ENCODE data around the gene HS3ST5.
"Not testable (repeated sequence)": the region's sequence is repeated elsewhere in the genome, so short reads cannot be mapped to it uniquely, and the experiment has no call there.

Gene HS3ST5

GRCh38 chr6:114055763-114056162, 287.1 kb downstream of the HS3ST5 start:
- Histone ChIP-seq H3K4me3 (ENCODE audit: low read depth in 1 of 2, low read length in 1 of 2) (no peak overlapping the region), H3K9me3 (no peaks in the 10 kb centered on the region), H3K27me3 (no peaks in the 10 kb centered on the region), H3K27ac (no peak overlapping the region), H3K36me3 (no peaks in the 10 kb centered on the region), H3K4me1 (ENCODE audit: control insufficient read depth in 1 of 2, insufficient read depth in 1 of 2, low read depth in 1 of 2, low read length in 1 of 2) (no peaks in the 10 kb centered on the region)
- no peak for TF ChIP-seq CTCF (IDR thresholded peaks at IDR 0.05)

- no peak overlapping the region for H3K27ac ChIP-seq
- no peaks in the 10 kb centered on the region for H3K4me1 ChIP-seq (ENCODE audit: control insufficient read depth in 1 of 2, insufficient read depth in 1 of 2, low read depth in 1 of 2, low read length in 1 of 2)
- no peaks in the 10 kb centered on the region for H3K9me3 ChIP-seq
- no peak overlapping the region for H3K4me3 ChIP-seq (ENCODE audit: low read depth in 1 of 2, low read length in 1 of 2)
- no peaks in the 10 kb centered on the region for H3K36me3 ChIP-seq
- H3K27me3 ChIP-seq, result no peaks in the 10 kb centered on the region
- TF ChIP-seq CTCF (IDR thresholded peaks at IDR 0.05), result no peak
These were observed 287.5 kb downstream of the HS3ST5 start for GRCh38 chr6:114055349-114055748.

- no peaks in the 10 kb centered on the region for H3K4me1 ChIP-seq (ENCODE audit: control insufficient read depth in 1 of 2, insufficient read depth in 1 of 2, low read depth in 1 of 2, low read length in 1 of 2)
- H3K27ac ChIP-seq, result no peak overlapping the region
- no peaks in the 10 kb centered on the region for H3K36me3 ChIP-seq
- TF ChIP-seq CTCF (IDR thresholded peaks at IDR 0.05), result no peak
- no peak overlapping the region for H3K4me3 ChIP-seq (ENCODE audit: low read depth in 1 of 2, low read length in 1 of 2)
- H3K9me3 ChIP-seq, result no peaks in the 10 kb centered on the region
- H3K27me3 ChIP-seq, result no peaks in the 10 kb centered on the region
These were observed 289.0 kb downstream of the HS3ST5 start for GRCh38 chr6:114053791-114054190.

- H3K27ac ChIP-seq, result no peak overlapping the region
- H3K9me3 ChIP-seq, result no peaks in the 10 kb centered on the region
- H3K27me3 ChIP-seq, result no peaks in the 10 kb centered on the region
- H3K4me3 ChIP-seq (ENCODE audit: low read depth in 1 of 2, low read length in 1 of 2), result no peak overlapping the region
- no peak for TF ChIP-seq CTCF (IDR thresholded peaks at IDR 0.05)
- no peaks in the 10 kb centered on the region for H3K4me1 ChIP-seq (ENCODE audit: control insufficient read depth in 1 of 2, insufficient read depth in 1 of 2, low read depth in 1 of 2, low read length in 1 of 2)
- H3K36me3 ChIP-seq, result no peaks in the 10 kb centered on the region
These were observed 290.7 kb downstream of the HS3ST5 start for GRCh38 chr6:114052141-114052540.

GRCh38 chr6:114051031-114051430, 291.8 kb downstream of the HS3ST5 start:
- Histone ChIP-seq H3K4me1 (ENCODE audit: control insufficient read depth in 1 of 2, insufficient read depth in 1 of 2, low read depth in 1 of 2, low read length in 1 of 2) (no peaks in the 10 kb centered on the region), H3K4me3 (ENCODE audit: low read depth in 1 of 2, low read length in 1 of 2) (no peak overlapping the region), H3K9me3 (no peaks in the 10 kb centered on the region), H3K27me3 (no peaks in the 10 kb centered on the region), H3K36me3 (no peaks in the 10 kb centered on the region), H3K27ac (no peak overlapping the region)
- no peak for TF ChIP-seq CTCF (IDR thresholded peaks at IDR 0.05)

GRCh38 chr6:114049367-114049966, 293.4 kb downstream of the HS3ST5 start:
- no peaks in the 10 kb centered on the region for H3K36me3 ChIP-seq
- no peak for TF ChIP-seq CTCF (IDR thresholded peaks at IDR 0.05)
- no peaks in the 10 kb centered on the region for H3K4me1 ChIP-seq (ENCODE audit: control insufficient read depth in 1 of 2, insufficient read depth in 1 of 2, low read depth in 1 of 2, low read length in 1 of 2)
- no peaks in the 10 kb centered on the region for H3K9me3 ChIP-seq
- H3K27me3 ChIP-seq, result no peaks in the 10 kb centered on the region
- no peak overlapping the region for H3K27ac ChIP-seq
- no peak overlapping the region for H3K4me3 ChIP-seq (ENCODE audit: low read depth in 1 of 2, low read length in 1 of 2)

- not testable (repeated sequence) for H3K9me3 ChIP-seq, H3K27me3 ChIP-seq, H3K36me3 ChIP-seq
These were observed 298.3 kb downstream of the HS3ST5 start for GRCh38 chr6:114044566-114044965.

More at GRCh38 chr6:114044566-114044965, 298.3 kb downstream of the HS3ST5 start:
- not testable (repeated sequence) for H3K4me3 ChIP-seq (ENCODE audit: low read depth in 1 of 2, low read length in 1 of 2); H3K4me1 ChIP-seq (ENCODE audit: control insufficient read depth in 1 of 2, insufficient read depth in 1 of 2, low read depth in 1 of 2, low read length in 1 of 2); H3K27ac ChIP-seq
